GM18868 (cell line): ENCODE results near the gene SMG6.
A peak's percentile ranks its signal among the peaks of the same experiment; 100 is the strongest.

Source experiments
- ATAC-seq: cut with Tn5 transposase; IDR thresholded peaks from one replicate; pipeline ENCODE4 v1.9.1; 2021; ENCODE audit warnings: mild to moderate bottlenecking, moderate library complexity; ENCODE audit not compliant: unreplicated experiment

Gene SMG6

GRCh38 chr17:2111691-2112090 is 191.9 kb downstream of the SMG6 start:
- no peak for ATAC-seq

GRCh38 chr17:2110436-2110835 is 193.1 kb downstream of the SMG6 start:
- ATAC-seq: no peak

- no peak for ATAC-seq
Observed at GRCh38 chr17:2108170-2108569, 195.4 kb downstream of the SMG6 start.

- ATAC-seq: no peak
Observed at GRCh38 chr17:2107506-2107905, 196.1 kb downstream of the SMG6 start.

- no peak for ATAC-seq
Observed at GRCh38 chr17:2107050-2107449, 196.5 kb downstream of the SMG6 start.

- no peak for ATAC-seq
Observed at GRCh38 chr17:2106308-2106955, 197.2 kb downstream of the SMG6 start.

- no peak for ATAC-seq
Observed at GRCh38 chr17:2105663-2106062, 197.9 kb downstream of the SMG6 start.

GRCh38 chr17:2102931-2103809 is 200.4 kb downstream of the SMG6 start:
- ATAC-seq: no peak

DNA sequence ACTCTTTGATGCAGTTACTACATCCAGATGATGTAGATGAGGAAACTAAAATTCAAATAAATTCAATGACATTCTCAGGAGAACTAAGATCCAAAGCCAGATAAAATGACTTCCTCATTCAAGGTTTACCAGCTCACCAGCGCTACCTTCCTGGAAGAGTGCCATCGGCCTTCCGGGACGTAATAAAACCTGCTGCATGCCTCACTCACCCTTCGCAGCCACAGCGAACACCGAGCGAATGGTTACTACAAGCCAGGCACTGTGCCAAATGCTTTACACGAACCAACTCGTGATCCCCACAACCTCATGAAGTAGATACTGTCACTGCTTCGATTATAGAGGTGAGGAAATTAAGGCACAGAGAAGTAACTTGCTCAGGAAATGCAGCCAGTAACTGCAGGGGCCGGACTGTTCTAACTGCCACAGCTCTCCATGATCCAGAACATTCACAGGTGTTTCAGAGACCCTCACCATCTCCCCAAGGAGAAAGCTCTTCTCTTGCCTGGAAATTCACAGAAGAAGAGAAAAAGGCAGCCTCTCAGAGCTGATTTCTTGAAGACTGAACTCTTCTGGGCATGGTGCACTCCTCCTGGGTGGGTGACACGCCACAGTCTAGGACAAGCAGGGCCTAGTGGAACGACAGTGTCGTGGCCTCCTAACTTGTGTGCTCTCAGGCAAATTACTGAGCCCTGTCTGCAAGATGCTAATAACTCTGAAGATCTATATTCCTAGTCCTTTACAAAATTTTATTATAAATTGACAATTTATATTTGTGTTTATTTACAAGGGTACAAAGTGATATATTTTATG is 201.9 kb downstream of the SMG6 start:
- no peak for ATAC-seq

- ATAC-seq: no peak
Observed at GRCh38 chr17:2095536-2095910, 208.1 kb downstream of the SMG6 start.

- ATAC-seq: no peak
Observed at GRCh38 chr17:2094891-2095535, 208.6 kb downstream of the SMG6 start.

DNA sequence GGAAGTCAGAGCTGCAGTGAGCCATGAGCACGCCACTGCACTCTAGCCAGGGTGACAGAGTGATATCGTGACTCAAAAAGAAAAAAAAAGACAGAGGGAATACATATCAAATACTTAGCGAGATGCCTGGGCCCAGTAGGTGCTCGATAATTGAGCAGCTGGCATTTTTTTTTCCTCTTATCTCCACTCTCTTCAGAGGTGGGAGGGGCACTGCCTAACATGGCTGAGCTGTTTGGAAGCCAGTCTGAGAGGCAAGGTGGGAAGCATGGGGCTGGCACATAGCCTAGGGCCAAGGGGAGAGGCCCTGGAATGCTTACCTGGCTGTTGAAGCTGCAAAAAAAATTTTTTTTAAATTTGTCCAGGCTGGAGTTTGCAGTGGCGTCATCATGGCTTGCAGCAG is 210.2 kb downstream of the SMG6 start:
- ATAC-seq: no peak

- ATAC-seq: no peak
Observed at GRCh38 chr17:2092253-2092652, 211.3 kb downstream of the SMG6 start.

- ATAC-seq: no peak
Observed at GRCh38 chr17:2090804-2091534, 212.6 kb downstream of the SMG6 start.

GRCh38 chr17:2090210-2090641 is 213.4 kb downstream of the SMG6 start:
- no peak for ATAC-seq

GRCh38 chr17:2089021-2089422 is 214.6 kb downstream of the SMG6 start:
- peak; percentile 23 for ATAC-seq

DNA sequence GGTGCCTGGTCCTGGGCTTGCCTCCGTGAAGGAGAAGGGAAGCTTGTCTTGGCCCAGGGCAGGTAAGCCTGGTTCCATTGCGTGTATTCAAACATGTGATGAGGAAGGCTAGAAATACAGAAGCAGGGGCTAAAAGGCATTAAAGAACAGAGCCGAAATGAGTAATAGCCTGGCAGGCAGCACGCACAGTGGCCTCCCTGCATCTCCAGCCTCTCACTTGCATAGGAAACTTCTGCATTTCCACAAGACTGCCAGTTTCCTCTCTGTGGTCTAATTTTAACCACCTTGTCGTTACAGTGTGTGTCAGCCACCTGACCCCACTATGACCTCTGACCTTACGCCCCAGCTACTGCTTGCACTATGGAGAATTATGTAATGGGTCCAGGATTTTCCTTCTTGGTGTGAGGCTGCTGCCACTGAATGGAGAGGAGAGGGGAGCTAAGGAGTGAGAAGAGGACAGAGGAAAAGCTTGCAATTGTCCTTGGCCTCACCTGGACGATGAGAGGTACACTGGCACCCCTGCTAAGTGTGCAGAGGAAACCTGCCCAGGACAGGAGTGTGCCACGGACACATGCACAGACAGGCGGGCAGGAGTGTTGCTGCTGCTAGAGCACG is 215.9 kb downstream of the SMG6 start:
- ATAC-seq: peak; percentile 31

DNA sequence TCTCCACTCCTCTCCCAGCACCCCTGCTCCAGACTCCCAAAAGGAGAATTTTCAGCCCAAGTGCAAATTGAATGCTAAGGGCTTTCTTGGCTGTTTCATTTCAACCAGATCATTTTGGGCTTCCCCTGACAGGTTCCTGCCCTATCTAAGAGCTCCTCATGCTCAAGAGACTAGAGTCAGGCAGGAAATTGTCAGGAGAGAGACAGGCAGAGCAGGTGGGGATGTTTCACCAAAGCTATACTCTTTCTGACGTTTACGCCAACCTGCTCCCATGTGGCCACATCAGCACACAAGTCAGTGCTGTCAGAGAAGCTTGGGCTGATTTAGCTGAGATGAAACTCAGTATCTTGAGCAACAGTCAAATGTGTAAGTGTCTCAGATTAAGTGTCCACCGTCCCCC is 217.3 kb downstream of the SMG6 start:
- no peak for ATAC-seq

DNA sequence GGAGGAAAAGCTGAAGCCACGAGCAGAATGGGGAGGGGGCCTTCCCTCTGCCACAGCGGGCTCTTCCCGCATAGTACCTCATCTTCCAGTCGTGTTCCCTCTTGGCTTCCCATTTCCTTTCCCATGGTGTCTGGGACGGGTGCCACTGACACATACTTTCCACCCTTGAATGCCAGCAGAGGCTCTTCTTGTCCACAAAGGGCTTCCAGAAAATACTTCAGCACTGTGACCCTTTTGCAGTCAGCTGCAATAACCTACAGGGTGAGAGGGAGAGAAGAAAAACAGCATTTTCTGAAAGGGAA is 218.0 kb downstream of the SMG6 start:
- no peak for ATAC-seq
